ENCODE data around the gene PREB.
A peak's percentile ranks its signal among the peaks of the same experiment; 100 is the strongest.

The PREB gene

GRCh38 chr2:27160191-27160590 is 25.8 kb upstream of the PREB start:
- DNase-seq (no peak), ATAC-seq (no peak)
- Mint-ChIP-seq H3K4me3 (no peak overlapping the region), H3K27me3 (no peaks in the 10 kb centered on the region), H3K4me1 (no peaks in the 10 kb centered on the region), H3K9me3 (no peaks in the 10 kb centered on the region), H3K27ac (no peak overlapping the region)

DNA sequence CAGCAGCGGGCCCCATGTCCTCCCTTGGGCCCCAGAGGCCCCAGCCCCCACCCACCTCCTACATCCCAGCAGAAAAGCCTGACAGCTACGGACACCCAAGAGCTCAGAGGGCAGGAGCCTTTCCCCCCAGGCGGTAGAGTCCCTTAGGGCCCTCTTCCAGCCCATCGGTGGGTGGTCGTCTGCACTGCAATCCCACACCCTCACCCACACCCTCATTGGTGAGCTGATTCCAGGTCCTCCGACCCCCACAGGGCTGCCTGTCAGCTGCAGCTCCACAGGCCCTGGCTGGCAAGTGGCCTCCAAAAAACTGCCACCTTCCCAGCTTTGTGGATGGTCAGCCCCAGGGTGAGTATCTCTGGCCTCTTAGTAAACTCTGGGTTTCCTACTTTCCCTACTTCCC is 24.8 kb upstream of the PREB start:
- Mint-ChIP-seq H3K4me3 (no peak overlapping the region), H3K4me1 (no peaks in the 10 kb centered on the region), H3K9me3 (no peaks in the 10 kb centered on the region), H3K27ac (no peak overlapping the region), H3K27me3 (no peaks in the 10 kb centered on the region)
- ATAC-seq (peak; percentile 26), DNase-seq (no peak)

DNA sequence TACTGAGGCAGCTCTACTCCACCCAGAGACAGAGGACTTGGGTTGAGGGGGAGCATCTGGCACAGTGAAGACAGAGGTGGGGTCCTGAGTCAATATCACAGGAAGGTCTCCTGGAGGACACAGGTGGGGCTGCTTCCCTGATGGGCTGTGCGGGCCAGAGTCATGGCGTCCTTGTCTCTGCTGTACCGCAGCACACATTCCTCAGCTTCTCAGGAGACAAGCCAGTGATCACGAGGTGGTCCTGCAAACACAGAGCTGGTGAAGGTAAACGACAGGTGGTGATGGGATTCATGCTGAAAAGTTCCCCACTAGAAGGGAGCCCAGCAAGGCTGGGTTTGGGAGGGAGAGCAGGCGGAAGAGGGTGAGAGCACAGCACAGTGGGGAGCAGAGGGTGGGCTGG is 24.0 kb upstream of the PREB start:
- peaks cover 2% of the 10 kb centered on the region for H3K4me1 Mint-ChIP-seq
- peak overlapping the region in 1 of 2 donors; percentile 57 for H3K27ac Mint-ChIP-seq
- no peaks in the 10 kb centered on the region for H3K27me3 Mint-ChIP-seq
- H3K4me3 Mint-ChIP-seq, result no peak overlapping the region
- DNase-seq, result no peak
- no peaks in the 10 kb centered on the region for H3K9me3 Mint-ChIP-seq
- ATAC-seq, result peak; percentile 5

DNA sequence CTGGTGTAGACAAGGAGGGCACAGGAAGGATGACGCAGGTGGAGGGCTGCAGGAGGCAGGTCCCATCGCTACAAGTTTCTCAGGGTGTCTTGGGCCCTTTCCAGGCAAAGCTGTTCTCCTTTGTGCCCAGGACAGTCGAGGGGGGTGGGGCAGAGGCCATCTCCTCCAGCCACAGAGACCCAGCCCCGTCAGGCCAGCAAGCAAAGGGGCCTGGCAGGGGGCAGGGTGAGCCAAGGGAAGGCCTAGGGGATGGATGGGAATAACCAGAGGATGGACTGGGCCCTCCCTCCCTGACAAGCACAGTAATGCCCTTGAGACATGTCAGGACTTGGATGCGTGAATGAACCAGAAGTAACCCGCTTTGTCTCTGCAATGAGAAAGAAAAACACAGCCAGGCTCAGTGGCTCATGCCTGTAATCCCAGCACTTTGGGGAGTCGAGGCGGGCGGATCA is 20.7 kb upstream of the PREB start:
- Mint-ChIP-seq H3K9me3 (no peaks in the 10 kb centered on the region), H3K4me3 (no peak overlapping the region), H3K4me1 (peaks cover 14% of the 10 kb centered on the region), H3K27ac (no peak overlapping the region), H3K27me3 (no peaks in the 10 kb centered on the region)
- ATAC-seq (no peak), DNase-seq (no peak)

GRCh38 chr2:27154488-27154887 is 20.1 kb upstream of the PREB start:
- no peaks in the 10 kb centered on the region for H3K27me3 Mint-ChIP-seq
- H3K9me3 Mint-ChIP-seq, result no peaks in the 10 kb centered on the region
- DNase-seq, result no peak
- H3K4me1 Mint-ChIP-seq, result peaks cover 14% of the 10 kb centered on the region
- no peak for ATAC-seq
- peak overlapping the region in 1 of 2 donors; percentile 64 for H3K27ac Mint-ChIP-seq
- H3K4me3 Mint-ChIP-seq, result no peak overlapping the region

GRCh38 chr2:27152796-27153464 is 18.5 kb upstream of the PREB start:
- peaks cover 14% of the 10 kb centered on the region for H3K4me1 Mint-ChIP-seq
- DNase-seq, result no peak
- H3K27me3 Mint-ChIP-seq, result peaks cover 8% of the 10 kb centered on the region
- H3K9me3 Mint-ChIP-seq, result no peaks in the 10 kb centered on the region
- H3K4me3 Mint-ChIP-seq, result no peak overlapping the region
- no peak overlapping the region for H3K27ac Mint-ChIP-seq
- peak; percentile 61 for ATAC-seq

GRCh38 chr2:27152102-27152795 is 17.8 kb upstream of the PREB start:
- Mint-ChIP-seq H3K27me3 (peaks cover 10% of the 10 kb centered on the region), H3K27ac (no peak overlapping the region), H3K4me1 (peaks cover 14% of the 10 kb centered on the region), H3K4me3 (no peak overlapping the region), H3K9me3 (no peaks in the 10 kb centered on the region)
- no peak for DNase-seq
- no peak for ATAC-seq

- Mint-ChIP-seq H3K27me3 (peaks cover 10% of the 10 kb centered on the region), H3K27ac (no peak overlapping the region), H3K4me1 (peaks cover 14% of the 10 kb centered on the region), H3K9me3 (no peaks in the 10 kb centered on the region), H3K4me3 (no peak overlapping the region)
- DNase-seq, result no peak
- no peak for ATAC-seq
Measured at GRCh38 chr2:27150639-27151230, 16.3 kb upstream of the PREB start.

DNA sequence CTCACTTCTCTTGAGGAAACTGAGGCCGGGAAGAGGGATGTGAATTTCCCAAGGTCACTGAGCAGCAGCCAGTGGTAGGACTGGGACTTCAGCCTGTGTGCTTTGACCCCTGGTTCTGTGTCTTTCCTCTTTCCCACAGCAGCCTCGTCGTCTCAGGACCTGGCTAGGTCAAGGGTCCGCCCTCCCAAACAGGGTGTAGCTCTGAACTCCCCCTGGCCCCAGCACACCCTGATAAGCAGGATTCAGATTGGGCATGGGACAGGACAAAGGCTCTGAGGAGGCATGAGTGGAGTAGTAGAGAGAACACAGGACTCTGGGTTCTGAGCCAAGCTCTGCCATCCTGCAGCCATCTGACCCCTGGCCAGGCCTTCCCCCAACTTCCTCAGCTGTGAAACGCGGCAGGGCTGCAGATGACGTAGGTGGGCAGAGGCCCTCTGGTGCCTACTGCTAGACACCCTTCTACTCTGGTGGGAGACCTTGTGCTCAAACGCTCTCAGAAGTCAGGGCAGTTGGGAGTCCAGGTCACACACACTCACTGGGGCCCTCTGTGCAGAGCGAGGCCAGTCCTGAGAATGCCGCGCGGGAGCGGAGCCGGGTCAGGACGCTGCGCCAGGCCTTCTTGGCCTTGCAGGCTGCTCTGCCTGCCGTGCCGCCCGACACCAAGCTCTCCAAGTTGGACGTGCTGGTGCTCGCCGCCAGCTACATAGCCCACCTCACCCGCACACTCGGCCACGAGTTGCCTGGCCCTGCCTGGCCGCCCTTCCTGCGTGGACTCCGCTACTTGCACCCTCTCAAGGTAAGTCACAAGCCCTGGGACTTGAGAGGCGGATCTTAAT is 15.4 kb upstream of the PREB start:
- H3K4me1 Mint-ChIP-seq, result peaks cover 14% of the 10 kb centered on the region
- H3K4me3 Mint-ChIP-seq, result no peak overlapping the region
- DNase-seq (no peak), ATAC-seq (no peak)
- H3K27me3 Mint-ChIP-seq, result peaks cover 11% of the 10 kb centered on the region
- no peaks in the 10 kb centered on the region for H3K9me3 Mint-ChIP-seq
- no peak overlapping the region for H3K27ac Mint-ChIP-seq

DNA sequence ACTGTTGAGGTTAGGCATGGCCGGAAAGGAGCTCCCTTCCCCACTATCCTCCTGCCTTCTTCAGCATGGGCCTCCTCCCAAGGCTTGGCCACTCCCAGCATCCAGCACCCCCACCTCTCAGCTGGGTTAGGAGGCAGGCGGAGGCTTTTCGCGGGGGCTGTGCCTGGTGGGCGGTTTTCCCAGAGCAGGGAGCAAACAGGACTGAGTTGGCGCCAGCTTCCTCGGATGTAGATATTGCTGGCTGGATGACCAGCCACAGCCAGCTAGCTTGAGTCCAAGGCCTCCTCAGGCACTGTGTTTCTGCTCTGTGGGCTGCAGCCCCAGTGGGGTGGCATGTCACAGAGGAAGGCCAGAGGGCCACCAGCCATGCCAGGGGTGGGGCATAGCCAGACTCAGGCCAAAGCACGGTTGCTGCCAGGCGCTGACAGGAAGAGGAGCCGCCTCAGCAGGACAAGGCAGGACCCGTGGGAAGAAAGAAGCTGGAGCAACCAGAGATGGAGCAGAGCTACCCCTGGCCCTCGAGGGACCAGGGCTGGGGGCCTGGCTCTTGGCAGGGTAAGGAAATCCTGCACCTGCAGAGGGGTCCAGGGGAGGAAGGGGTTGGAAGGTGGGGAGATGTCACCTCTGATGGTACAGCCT is 14.5 kb upstream of the PREB start, which contains the start of gene TCF23:
TCF23 (plus strand) TSS at position 204 of the 639 bp plus-strand sequence; CDS start at position 334, 130 bp downstream.
- Mint-ChIP-seq H3K9me3 (no peaks in the 10 kb centered on the region), H3K4me1 (peaks cover 14% of the 10 kb centered on the region), H3K27ac (peak within 1 kb of the TSS in 1 of 2 donors; percentile 24), H3K4me3 (no peak within 1 kb of the TSS), H3K27me3 (peaks cover 19% of the 10 kb centered on the region)
- ATAC-seq (no peak), DNase-seq (no peak)

GRCh38 chr2:27147935-27148334 is 13.5 kb upstream of the PREB start:
- H3K9me3 Mint-ChIP-seq, result peaks cover 6 to 8% of the 10 kb centered on the region in 2 donors
- H3K27ac Mint-ChIP-seq, result peak overlapping the region in 1 of 2 donors; percentile 24
- DNase-seq (no peak), ATAC-seq (no peak)
- H3K27me3 Mint-ChIP-seq, result peaks cover 29% of the 10 kb centered on the region
- H3K4me3 Mint-ChIP-seq, result no peak overlapping the region
- H3K4me1 Mint-ChIP-seq, result peaks cover 6% of the 10 kb centered on the region

DNA sequence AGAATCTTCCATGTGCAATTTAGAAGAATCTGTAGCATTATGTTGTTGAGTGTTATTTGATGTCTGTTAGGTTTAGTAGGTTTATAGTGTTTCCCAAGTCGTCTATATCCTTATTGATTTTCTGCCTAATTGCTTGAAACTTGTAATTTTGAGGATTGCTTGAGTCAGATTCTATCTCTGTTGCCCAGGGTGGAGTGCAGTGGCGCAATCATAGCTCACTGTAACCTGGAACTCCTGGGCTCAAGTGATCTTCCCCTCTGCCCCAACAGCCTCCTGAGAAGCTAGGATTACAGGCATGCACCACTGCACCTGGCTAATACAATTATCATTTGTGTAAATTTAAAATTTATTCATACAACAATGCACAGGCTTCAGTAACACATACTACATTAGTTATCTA is 11.2 kb upstream of the PREB start:
- DNase-seq (no peak), ATAC-seq (no peak)
- no peaks in the 10 kb centered on the region for H3K4me1 Mint-ChIP-seq
- peaks cover 32% of the 10 kb centered on the region for H3K27me3 Mint-ChIP-seq
- no peak overlapping the region for H3K4me3 Mint-ChIP-seq
- H3K9me3 Mint-ChIP-seq, result peaks cover 8 to 9% of the 10 kb centered on the region in 2 donors
- no peak overlapping the region for H3K27ac Mint-ChIP-seq

DNA sequence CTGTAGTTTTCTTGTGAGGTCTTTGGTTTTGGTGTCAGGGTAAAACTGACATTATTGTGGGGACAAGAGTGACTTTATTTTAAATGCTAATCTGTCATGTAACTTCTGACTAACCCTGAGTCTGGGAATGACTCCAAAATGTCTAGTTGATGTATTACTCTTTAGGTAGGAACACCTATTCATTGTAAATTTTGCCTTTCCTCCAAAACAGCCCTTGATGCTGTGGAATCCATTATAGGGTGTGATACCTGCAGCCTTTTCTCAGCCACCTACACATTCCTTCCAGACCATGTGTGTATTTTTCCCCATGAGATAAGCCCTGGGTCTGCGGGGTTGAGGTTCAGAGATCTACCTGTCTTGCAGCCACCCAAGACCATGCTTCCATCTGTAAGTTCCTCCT is 8.8 kb upstream of the PREB start:
- ATAC-seq (no peak), DNase-seq (no peak)
- no peak overlapping the region for H3K4me3 Mint-ChIP-seq
- no peak overlapping the region for H3K27ac Mint-ChIP-seq
- peaks cover 8 to 9% of the 10 kb centered on the region in 2 donors for H3K9me3 Mint-ChIP-seq
- peaks cover 27% of the 10 kb centered on the region for H3K27me3 Mint-ChIP-seq
- no peaks in the 10 kb centered on the region for H3K4me1 Mint-ChIP-seq

GRCh38 chr2:27139310-27139709 is 4.9 kb upstream of the PREB start, which contains the start of gene PRR30:
TSS of gene PRR30 (minus strand) at chr2:27139410. CDS start at chr2:27138329, 1,081 bp downstream.
- DNase-seq (no peak), ATAC-seq (no peak)
- H3K27me3 Mint-ChIP-seq, result peaks cover 16% of the 10 kb centered on the region
- peaks cover 8 to 9% of the 10 kb centered on the region in 2 donors for H3K9me3 Mint-ChIP-seq
- H3K4me3 Mint-ChIP-seq, result no peak within 1 kb of the TSS
- peaks cover 13% of the 10 kb centered on the region for H3K4me1 Mint-ChIP-seq
- peak within 1 kb of the TSS; percentile 6 to 67 for H3K27ac Mint-ChIP-seq

- H3K4me3 Mint-ChIP-seq, result no peak overlapping the region
- no peak for DNase-seq
- peaks cover 21% of the 10 kb centered on the region for H3K4me1 Mint-ChIP-seq
- peaks cover 4% of the 10 kb centered on the region for H3K27me3 Mint-ChIP-seq
- no peak for ATAC-seq
- peaks cover 3% of the 10 kb centered on the region in 2 donors for H3K9me3 Mint-ChIP-seq
- peak overlapping the region in 1 of 2 donors; percentile 79 for H3K27ac Mint-ChIP-seq
Measured at GRCh38 chr2:27138111-27138510, 3.7 kb upstream of the PREB start.

Data from stimulated activated naive CD8-positive, alpha-beta T cell treated with anti-CD3 and anti-CD28 coated beads, Interleukin-15, amount 100 ng/mL, for 72 hours (primary cell).